ENCODE data around the gene OR14C36.

The OR14C36 gene

GRCh38 chr1:248373761-248374160 lies 25.2 kb downstream of the OR14C36 start:
- H3K27me3 ChIP-seq (ENCODE audit: insufficient read depth, low read length, poor library complexity, severe bottlenecking), result no peaks in the 10 kb centered on the region
- no peak for TF ChIP-seq EZH2phosphoT487 (IDR thresholded peaks at IDR 0.05; ENCODE audit: borderline replicate concordance)
- TF ChIP-seq, protein P1, sequence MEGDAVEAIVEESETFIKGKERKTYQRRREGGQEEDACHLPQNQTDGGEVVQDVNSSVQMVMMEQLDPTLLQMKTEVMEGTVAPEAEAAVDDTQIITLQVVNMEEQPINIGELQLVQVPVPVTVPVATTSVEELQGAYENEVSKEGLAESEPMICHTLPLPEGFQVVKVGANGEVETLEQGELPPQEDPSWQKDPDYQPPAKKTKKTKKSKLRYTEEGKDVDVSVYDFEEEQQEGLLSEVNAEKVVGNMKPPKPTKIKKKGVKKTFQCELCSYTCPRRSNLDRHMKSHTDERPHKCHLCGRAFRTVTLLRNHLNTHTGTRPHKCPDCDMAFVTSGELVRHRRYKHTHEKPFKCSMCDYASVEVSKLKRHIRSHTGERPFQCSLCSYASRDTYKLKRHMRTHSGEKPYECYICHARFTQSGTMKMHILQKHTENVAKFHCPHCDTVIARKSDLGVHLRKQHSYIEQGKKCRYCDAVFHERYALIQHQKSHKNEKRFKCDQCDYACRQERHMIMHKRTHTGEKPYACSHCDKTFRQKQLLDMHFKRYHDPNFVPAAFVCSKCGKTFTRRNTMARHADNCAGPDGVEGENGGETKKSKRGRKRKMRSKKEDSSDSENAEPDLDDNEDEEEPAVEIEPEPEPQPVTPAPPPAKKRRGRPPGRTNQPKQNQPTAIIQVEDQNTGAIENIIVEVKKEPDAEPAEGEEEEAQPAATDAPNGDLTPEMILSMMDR (conservative IDR thresholded peaks at IDR 0.05; ENCODE audit: low read length), result no peak
- H3K9me2 ChIP-seq (replicated peaks; ENCODE audit: low read depth, low read length), result no peaks in the 10 kb centered on the region
- no peaks in the 10 kb centered on the region for H3K79me2 ChIP-seq (ENCODE audit: insufficient read depth, low read length)
- no peak overlapping the region for H3K4me2 ChIP-seq (ENCODE audit: low read depth, low read length, poor library complexity, severe bottlenecking)
- no peaks in the 10 kb centered on the region for H3K4me1 ChIP-seq (ENCODE audit: insufficient read depth, low read length, poor library complexity, severe bottlenecking)
- H3F3A ChIP-seq (ENCODE audit: low read depth), result no peaks in the 10 kb centered on the region
- no peaks in the 10 kb centered on the region for H3K36me3 ChIP-seq (ENCODE audit: insufficient read depth, low read length)
- no peak overlapping the region for H2AFZ ChIP-seq (ENCODE audit: low read length)
- no peaks in the 10 kb centered on the region for H4K20me1 ChIP-seq (ENCODE audit: insufficient read depth, low read length, poor library complexity, severe bottlenecking)
- H3K9ac ChIP-seq (ENCODE audit: low read depth, low read length, poor library complexity, severe bottlenecking), result no peak overlapping the region
- no peak overlapping the region for H3K4me3 ChIP-seq (ENCODE audit: low read length, poor library complexity, severe bottlenecking)
- H3K9me3 ChIP-seq (ENCODE audit: insufficient read depth, low read depth, low read length), result peaks cover 4% of the 10 kb centered on the region; the same call in 1 of the 2 replicates

DNA sequence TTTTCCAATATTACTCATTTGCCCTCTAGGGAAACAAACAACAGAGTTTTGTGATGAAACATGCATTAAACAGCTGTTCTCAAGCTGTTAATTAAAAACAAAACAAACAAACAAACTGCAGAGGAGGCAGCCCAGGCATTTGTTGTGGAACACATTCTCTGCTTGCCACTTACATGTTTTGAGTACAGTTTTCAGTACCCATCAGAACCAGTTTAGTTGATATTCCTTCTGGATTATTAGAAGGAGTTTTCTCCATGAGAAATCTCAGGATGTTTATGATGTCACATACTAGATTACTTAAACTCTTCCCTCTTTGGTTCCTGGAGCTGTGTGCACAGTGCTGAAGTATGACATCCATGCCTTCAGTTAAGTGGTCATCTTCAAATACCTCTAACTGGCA lies 26.9 kb downstream of the OR14C36 start, which contains the start of gene OR2T6:
Gene OR2T6 (plus strand): TSS at position 301 of the 400 bp plus-strand sequence. CDS start 11,863 bp downstream, outside the sequence.
- Histone ChIP-seq H3K4me3 (ENCODE audit: low read length, poor library complexity, severe bottlenecking) (no peak within 1 kb of the TSS), H3K9me3 (ENCODE audit: insufficient read depth, low read depth, low read length) (peaks cover 4% of the 10 kb centered on the region; the same call in 1 of the 2 replicates), H3K27me3 (ENCODE audit: insufficient read depth, low read length, poor library complexity, severe bottlenecking) (no peaks in the 10 kb centered on the region), H3K4me1 (ENCODE audit: insufficient read depth, low read length, poor library complexity, severe bottlenecking) (no peaks in the 10 kb centered on the region), H3K9ac (ENCODE audit: low read depth, low read length, poor library complexity, severe bottlenecking) (no peak within 1 kb of the TSS), H3K9me2 (replicated peaks; ENCODE audit: low read depth, low read length) (no peaks in the 10 kb centered on the region), H4K20me1 (ENCODE audit: insufficient read depth, low read length, poor library complexity, severe bottlenecking) (no peaks in the 10 kb centered on the region), H3K4me2 (ENCODE audit: low read depth, low read length, poor library complexity, severe bottlenecking) (no peak within 1 kb of the TSS), H3K36me3 (ENCODE audit: insufficient read depth, low read length) (no peaks in the 10 kb centered on the region), H3F3A (ENCODE audit: low read depth) (no peaks in the 10 kb centered on the region), H2AFZ (ENCODE audit: low read length) (no peak within 1 kb of the TSS), H3K79me2 (ENCODE audit: insufficient read depth, low read length) (no peaks in the 10 kb centered on the region)
- TF ChIP-seq EZH2phosphoT487 (IDR thresholded peaks at IDR 0.05; ENCODE audit: borderline replicate concordance), result no peak
- TF ChIP-seq, protein P1 (conservative IDR thresholded peaks at IDR 0.05; ENCODE audit: low read length), result no peak

DNA sequence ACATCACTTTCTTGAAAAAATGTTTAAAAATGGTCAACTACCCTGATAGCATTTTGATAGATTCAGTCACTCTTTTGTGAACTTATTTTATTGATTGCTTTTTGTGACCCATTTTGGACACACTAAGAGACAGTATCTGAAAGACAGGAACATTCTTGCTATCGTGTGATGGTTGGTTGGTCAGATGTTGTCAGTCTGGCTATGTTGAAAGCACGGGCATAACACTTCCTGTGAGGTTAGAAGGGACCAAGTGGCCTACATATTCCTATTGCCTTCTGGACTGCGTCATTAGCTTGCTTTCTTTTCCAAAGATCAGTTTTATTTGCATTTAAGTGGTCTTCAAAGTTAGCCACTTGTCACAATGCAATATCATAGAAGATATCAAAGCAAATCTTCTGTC lies 28.3 kb downstream of the OR14C36 start:
- Histone ChIP-seq H2AFZ (ENCODE audit: low read length) (no peak overlapping the region), H3K4me3 (ENCODE audit: low read length, poor library complexity, severe bottlenecking) (no peak overlapping the region), H3K4me2 (ENCODE audit: low read depth, low read length, poor library complexity, severe bottlenecking) (no peak overlapping the region), H3K9me3 (ENCODE audit: insufficient read depth, low read depth, low read length) (peaks cover 4% of the 10 kb centered on the region; the same call in 1 of the 2 replicates), H3F3A (ENCODE audit: low read depth) (no peaks in the 10 kb centered on the region), H3K9ac (ENCODE audit: low read depth, low read length, poor library complexity, severe bottlenecking) (no peak overlapping the region), H3K79me2 (ENCODE audit: insufficient read depth, low read length) (no peaks in the 10 kb centered on the region), H3K27me3 (ENCODE audit: insufficient read depth, low read length, poor library complexity, severe bottlenecking) (no peaks in the 10 kb centered on the region), H4K20me1 (ENCODE audit: insufficient read depth, low read length, poor library complexity, severe bottlenecking) (no peaks in the 10 kb centered on the region), H3K36me3 (ENCODE audit: insufficient read depth, low read length) (no peaks in the 10 kb centered on the region), H3K4me1 (ENCODE audit: insufficient read depth, low read length, poor library complexity, severe bottlenecking) (no peaks in the 10 kb centered on the region), H3K9me2 (replicated peaks; ENCODE audit: low read depth, low read length) (no peaks in the 10 kb centered on the region)
- TF ChIP-seq EZH2phosphoT487 (IDR thresholded peaks at IDR 0.05; ENCODE audit: borderline replicate concordance), result no peak
- TF ChIP-seq, protein P1 (conservative IDR thresholded peaks at IDR 0.05; ENCODE audit: low read length), result no peak

Data from Loucy (cell line).